HG03095 (cell line): ENCODE data around the gene XYLT1.
"Not testable (repeated sequence)": the region's sequence is repeated elsewhere in the genome, so short reads cannot be mapped to it uniquely, and the experiment has no call there.

Experiments used
- ATAC-seq: cut with Tn5 transposase; IDR thresholded peaks from one replicate; pipeline ENCODE4 v1.9.1; 2021; ENCODE audit warnings: moderate library complexity; ENCODE audit not compliant: unreplicated experiment

XYLT1 gene

DNA sequence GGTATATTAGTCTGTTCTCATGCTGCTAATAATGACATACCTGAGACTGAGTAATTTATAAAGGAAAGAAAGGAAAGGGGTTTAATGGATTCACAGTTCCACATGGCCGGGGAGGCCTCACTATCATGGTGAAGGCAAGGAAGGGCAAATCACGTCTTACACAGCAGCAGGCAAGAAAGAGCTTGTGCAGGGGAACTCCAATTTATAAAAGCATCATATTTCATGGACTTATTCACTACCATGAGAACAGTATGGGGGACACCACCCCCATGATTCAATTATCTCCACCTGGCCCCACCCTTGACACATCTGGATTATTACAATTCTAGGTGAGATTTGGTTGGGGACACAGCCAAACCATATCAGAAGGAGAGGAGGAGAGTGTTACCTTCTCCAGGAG lies 17.7 kb upstream of the XYLT1 start:
- ATAC-seq = no peak

DNA sequence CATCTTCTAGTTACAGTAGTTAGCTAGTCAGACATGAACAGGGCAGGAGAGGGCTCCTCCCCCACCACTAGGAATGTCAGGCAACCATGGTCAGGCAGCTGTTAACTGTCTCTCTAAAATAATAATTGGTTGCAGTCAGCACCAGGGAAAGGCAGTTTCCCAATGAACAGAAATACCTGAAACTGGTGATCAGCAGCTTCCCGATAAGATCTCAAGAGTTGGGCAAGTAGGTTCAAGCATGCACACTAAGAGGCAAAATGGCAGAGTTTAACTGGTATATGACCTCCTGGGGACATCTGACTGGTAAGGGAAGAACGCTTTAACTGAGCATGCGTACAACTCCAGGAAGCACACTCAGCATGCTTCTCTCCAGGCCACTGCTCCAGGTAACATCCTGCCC lies 12.6 kb upstream of the XYLT1 start:
- no peak for ATAC-seq

DNA sequence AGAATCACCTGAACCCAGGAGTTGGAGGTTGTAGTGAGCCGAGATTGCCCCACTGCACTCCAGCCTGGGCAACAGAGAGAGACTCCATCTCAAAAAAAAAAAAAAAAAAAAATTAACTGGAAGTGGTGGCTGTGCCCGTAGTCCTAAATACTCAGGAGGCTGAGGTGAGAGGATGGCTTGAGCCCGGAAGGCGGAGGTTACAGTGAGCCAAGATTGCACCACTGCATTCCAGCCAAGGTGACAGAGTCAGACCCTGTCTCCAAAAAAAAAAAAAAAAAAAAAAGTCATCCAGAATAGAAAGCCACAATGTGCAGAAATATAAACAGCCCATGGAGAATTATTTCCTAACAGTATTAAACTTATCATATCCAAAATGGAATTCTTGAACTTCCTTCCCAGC lies 11.6 kb upstream of the XYLT1 start:
- not testable (repeated sequence) for ATAC-seq

DNA sequence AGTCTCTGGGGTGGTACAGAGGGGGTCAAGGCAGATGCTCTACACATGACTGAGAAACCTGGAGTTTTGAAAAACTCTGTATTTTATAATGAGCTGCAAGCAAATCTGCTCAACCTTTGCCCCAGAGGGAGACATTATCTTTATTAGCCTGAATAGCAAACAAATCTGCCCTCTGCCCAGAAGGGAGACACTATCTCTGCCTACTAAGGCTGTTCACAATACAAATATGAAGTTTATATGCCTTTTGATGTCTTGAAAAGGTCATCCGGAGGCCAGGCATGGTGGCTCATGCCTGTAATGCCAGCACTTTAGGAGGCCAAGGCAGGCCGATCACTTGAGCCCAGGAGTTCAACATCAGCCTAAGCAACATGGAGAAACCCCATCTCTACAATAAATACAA lies 11.0 kb upstream of the XYLT1 start:
- ATAC-seq = no peak

DNA sequence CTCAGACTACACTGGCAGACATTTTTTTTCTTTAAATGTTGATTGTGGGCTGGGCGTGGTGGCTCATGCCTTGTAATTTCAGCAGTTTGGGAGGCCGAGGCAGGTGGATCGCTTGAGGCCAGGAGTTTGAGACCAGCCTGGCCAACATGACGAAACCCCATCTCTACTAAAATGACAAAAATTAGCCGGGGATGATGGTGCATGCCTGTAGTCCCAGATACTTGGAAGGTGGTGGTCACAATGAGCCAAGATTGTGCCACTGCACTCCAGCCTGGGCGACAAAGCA lies 6.4 kb upstream of the XYLT1 start:
- ATAC-seq = not testable (repeated sequence)

DNA sequence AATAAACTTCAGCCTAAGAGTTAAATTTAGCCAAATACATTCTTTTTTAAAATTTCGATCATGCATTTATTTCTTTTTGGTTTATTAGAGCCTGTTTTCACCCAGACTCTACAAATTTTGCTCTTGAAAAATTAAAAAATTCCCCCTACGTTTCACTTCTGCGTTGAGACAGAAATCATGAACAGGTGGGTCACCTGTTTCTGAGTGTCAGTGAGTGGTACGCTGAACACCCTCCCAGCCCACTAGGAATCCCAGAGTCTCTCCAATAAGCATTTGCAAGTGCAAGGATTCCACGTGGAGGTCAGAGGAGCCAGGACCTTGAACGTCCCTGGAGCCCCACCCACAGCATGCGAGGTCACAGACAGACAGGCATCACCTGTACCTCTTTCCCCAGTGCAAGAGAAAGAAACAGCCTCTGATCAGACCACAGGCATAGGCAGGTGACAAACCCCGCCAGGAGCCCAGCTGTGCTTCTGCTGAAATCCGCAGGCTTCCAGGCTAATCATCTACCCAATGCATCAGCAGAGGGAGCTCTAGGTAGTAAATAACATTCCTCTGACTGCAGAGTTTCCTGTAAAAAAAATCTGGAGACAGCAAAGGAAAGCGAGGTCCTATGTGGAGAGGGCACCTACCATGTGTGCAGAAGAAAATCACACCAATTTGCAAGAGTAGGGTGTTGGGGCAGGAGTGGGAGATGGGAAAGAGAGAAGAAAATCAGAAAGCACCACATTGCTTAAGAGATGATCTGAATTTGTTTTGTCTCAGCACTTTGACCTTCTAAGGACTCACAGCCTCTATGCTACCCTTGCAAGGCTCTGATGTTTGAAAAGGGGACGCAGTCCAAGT lies 5.9 kb upstream of the XYLT1 start:
- no peak for ATAC-seq

DNA sequence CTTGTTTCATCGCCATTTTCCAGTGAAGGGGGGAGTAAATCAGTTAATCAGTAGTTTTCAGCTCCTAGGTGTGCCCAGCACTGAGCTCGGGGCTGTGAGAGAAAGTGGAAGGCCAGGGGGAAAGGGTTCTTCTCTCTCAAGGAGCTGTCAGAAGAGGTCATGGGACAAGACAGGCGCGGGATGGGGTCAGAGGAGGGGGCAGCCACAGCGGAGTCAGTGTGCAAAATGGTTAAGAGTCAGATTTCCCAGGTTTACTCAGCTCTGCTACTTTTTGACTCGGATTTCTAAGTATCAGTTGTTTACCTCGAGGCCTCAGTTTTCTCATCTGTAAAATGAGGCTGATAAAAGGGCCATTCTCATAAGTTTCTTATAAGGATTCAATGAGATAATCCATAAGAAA lies 4.3 kb upstream of the XYLT1 start:
- ATAC-seq = no peak

DNA sequence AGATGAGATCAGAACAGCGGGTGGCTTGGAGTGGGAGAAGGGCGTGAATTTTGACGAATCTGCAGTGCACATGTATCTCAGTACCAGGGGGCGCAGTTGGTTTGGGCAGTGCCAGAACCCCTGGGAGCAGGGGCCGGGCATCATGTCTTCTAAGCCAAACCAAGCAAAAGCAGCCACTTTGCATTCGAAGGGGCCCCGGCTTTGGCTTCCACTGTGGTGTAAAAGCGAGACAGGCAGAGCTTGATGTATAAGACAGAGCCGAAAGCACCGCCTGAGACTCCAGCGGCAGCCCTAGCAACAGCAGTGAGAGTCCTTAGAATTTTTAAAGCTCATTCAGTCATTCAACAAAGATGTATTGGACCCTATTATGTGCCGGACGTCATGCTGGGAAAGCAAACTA lies 3.8 kb upstream of the XYLT1 start:
- ATAC-seq = no peak

DNA sequence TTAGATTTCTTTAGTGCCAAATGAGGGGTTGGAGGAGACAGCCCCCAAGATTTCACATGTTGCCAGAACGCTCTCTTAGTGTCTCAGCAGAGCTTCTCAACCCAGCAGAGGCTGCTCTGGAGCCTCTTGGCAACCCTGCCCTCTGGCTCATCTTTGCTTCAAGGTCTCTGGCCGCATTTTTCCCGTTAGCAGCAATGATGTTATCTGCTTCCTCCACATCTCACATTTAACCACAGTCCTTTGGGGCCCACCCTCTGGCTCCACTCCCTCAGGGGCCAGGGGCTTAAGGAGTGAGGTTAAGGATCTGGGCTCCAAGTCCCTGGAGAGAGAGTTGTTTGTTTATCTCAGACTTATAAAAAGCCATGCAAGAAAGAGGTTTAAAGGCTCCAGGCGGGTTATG lies 3.3 kb upstream of the XYLT1 start:
- no peak for ATAC-seq

DNA sequence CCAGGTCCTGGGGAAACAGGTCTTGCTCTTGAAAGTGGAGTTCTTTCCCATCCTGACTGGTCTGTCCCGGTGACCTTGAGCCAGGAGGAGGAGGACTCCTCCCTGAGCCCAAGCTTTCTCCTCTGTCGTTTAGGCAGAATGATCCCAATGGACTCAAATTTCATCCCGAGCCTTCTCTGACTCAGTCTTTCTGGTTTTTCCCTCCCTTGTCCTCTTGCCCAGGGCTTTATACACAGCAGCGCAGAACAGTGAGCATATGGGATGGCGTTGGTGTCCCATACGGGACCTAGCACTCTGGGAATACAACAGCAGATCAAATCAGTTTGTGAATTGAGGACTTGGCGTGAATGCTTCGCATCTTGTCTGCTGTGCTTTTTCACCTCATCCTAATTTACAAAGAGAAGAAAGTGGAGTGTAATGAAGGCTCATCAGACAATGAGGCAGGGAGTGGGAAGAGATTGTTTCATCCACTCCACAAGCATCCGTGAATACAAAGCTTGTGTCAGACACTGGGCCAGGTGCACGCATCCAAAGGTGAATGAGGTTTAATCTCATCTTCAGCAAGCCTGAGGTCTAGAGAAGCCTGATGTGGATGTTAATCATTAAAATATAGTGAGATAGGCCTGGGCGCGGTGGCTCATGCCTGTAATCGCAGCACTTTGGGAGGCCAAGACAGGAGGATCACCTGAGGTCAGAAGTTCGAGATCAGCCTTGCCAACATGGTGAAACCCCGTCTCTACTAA lies 1.1 kb upstream of the XYLT1 start:
- no peak for ATAC-seq

DNA sequence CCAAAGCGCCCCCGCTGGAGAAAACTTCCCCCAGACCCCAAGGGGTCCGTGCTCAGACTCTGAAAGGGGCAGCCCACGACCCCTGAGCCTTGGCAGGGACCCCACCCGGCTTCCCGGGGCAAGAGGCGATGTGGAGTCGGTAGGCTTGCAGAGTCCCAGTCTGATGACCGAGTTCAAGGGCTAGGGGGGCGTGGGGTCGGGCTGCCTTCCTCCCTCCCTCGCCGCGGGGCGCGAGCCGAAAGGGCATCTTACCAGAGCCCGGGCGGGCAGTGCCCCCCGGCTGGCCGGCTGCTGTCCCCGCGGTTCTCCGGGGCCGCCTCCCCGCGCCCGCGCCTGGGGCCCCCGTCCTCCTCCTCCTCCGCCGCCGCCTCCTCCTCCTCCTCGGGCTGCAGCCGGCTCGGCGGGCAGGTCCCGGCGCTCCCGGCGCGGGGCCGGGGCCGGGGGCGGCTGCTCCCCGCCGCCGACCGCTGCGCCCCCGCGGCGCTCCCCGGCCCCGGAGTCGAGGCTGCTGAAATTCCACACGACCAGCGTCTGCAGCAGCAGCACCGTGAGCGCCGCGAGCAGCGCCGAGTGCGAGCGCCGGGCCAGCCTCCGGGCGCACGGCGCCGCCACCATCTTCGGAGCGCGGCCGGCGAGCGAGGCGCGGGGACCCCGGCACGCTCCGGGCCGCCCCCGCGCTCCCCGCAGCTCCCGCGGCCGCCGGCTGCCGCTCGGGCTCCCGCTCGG lies 415 bp downstream of the XYLT1 start:
- no peak for ATAC-seq

DNA sequence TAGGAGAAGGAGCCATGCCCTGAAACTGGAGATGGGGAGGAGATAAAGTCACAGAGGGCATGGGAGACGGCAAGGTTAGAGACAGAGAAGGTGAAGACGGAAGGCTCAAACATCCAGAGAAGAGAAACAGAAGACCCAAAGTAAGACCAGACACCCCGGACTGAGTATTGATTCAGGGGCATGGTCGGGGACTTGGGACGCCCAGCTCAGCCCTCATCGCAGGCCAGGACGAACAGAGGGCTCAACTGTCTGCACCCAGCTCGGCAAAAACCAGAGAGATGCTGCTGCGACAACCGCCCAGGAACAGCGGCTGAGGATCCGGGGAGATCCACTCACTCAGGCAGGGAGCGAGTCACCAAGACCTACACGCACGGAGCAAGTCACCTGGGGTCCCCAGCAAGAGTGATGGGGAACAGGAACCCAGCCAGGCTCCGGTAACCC lies 999 bp downstream of the XYLT1 start:
- ATAC-seq = no peak

DNA sequence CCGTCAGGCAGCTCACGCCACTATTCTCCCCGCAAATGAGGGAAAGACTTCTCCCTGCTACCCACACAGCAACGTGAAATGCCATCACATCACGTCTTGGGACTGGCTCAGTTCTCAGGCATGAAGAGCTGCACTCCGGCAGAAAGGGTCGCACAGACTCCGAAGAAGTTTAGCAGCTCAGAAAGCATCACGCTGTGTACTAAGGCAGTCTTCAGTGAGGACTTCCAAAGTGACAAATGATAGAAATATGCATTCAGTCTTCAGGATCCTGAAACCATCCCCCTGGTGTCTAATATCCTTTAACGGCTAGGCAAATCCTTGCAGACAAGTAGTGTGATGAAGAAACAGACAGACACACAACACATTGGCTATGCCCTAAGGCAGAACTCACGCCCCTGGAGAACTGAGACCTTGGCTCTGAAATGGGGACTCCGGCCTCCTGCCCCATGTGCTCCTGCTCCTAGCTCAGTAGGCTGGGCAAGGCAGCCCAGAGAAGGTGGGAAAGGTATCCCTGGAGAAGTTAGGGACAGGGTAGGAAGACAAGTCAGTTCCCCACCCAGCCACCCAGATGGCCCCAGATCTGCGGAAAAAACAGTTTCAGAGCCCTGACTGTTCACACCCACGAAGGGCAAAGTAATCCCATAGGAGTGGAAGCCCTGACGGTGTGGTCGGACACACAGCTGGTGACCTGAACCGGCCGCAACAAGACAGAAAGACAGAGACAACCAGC lies 1.6 kb downstream of the XYLT1 start:
- no peak for ATAC-seq

DNA sequence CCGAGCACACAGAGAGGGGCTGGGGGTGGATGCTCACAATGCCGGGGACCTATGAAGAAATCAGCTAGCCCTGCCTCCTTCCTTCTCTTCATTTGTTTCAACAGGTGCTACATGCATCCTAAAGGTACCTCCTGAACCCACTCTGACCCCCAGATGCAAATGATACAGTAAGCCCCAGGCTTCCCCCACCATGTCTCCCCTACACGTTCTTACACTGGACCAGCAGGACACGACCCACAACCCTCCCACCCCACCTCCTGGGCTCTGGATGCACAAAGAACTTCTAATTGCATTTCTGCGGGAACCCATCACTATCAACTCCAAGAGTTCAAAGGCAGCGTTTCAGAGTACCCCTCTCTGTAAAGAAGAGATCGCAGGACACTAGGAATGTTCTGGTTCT lies 2.1 kb downstream of the XYLT1 start:
- no peak for ATAC-seq

DNA sequence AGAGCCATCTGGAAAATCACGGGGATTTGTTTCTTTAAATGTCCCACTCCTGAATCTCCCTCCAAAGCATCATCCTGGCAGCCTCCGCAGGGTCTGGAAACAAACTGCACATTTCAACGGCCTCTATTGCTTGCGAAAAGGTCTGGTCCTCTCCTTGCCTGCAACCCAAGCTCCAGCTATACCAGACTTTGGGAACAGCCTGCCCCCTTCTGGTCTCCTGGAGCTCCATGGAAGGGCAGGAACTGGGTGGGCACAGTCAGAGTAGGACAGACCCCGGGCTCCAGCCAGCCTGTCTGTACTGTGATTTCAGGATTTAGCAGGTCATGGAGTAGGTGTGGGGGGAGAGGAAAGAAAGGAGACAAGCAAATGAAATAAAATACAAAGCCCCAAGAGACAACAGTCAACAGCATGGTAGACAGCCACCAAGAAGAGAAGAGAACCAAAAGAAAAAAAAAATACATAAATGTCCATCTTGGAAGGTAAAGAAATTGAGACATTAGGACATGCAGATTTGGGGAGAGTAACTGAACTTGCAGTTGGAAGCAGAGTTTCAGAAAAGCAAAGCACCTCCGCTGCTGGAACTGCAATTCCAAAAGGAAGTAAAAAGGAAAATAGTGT lies 2.7 kb downstream of the XYLT1 start:
- ATAC-seq = no peak

DNA sequence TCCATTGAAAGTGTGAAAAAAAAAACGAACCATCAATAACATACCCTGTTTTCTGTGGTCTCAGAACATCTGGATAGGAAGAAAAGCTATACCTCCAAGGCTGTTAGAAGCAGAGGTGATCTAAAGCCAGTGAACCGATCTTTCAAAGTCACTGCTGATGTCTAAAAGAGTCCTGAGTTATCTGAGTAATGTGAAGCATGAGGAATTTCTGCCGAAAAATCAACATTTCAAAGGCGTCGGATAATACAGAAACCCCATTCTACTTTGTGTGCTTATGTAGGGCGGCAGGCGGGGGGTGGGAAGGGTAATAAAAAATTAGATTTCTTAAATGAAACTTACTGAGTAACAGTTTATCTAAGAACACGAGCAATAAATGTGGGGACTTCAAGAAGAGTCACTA lies 3.9 kb downstream of the XYLT1 start:
- no peak for ATAC-seq

DNA sequence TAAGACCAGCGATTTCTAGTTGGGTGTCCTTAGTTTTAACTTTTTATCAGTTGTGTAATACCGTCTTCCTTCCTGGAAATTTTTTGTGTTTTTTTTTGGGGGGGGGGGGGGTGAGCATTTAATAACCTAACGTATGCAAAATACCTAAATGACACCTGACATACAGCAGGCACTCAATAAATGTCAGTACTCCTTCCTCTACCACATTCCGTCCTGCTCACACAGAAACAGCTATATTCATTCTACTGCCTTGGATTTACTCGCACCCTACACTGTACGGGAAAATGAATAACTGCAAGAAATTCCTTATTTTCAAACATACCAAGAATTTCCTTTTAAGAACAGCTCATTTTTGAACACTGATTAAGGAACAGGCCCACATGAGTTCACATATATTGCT lies 5.3 kb downstream of the XYLT1 start:
- ATAC-seq = no peak

DNA sequence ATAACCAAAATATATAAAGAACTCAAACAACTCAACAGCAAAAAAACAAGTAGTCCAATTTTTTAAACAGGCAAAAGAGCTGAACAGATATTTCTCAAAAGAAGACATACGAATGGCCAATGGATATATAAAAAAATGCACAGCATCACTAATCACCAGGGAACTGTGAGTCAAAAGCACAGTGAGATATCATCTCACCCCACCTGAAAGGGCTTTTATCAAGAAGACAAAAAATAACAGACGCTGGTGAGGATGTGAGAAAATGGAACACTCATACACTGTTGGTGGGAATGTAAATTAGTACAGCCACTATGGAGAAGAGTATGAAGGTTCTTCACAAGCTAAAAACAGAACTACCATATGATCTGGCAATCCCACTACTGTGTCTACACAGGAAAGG lies 7.4 kb downstream of the XYLT1 start:
- ATAC-seq = no peak

DNA sequence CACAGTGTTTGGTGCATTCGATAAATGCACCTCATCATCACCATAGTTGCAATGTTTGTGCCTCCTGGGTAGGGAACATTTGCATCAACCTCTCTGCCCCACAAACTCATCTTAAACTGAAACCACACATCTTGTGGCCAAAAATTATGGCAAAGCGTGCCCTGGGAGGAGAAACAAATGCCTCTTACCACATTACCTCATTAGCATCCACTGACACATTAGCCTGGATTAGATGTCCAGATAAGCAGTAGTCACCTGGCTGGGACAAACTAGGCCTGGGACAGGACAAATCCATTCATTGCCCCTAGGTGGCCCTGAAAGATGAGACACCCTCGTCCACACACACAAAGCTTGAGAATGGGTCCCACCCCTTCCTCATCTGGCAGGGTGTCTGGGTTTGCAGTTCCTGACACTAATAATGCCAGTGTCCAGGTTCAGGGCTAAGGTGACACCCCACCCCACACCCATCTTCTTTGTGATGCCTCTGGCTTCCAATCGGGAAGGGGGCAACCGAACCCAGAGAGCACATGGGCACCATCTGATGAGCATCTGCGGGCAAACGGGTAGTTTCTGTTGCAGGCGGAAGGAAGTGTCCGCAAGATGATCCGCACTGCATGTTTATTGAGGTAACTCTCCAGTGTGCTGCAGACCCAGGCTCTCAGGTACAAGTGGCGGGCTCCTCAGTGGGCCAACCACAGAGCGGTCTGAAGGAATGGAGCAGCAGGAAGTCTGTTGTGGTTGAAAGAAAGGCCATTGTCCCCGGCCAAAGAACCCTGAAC lies 8.6 kb downstream of the XYLT1 start:
- no peak for ATAC-seq

DNA sequence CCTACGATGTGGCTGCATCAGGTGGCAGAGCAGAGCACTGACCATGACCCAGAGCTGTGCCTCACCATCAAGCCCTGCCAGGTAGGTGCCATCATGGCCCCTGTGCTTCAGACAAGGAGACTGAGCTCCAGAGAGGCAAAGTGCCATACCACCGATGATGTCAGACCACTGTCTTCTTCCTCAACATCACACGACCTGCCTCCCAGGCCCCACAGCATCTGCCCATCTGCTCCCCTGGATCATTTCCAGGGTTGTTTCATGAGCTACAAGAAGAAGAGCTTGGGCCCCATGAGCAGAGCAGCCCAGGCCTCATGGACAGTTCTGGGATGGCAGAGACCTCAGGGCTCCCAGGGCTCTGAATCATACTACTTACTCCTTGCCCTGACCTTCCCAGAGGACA lies 9.9 kb downstream of the XYLT1 start:
- ATAC-seq = no peak
